ENCODE data around the gene SPTSSB.

Gene SPTSSB

GRCh38 chr3:161310649-161311423 lies 60.5 kb downstream of the SPTSSB start:
- no peak overlapping the region for H3K4me3 Mint-ChIP-seq
- peaks cover 6% of the 10 kb centered on the region for H3K27me3 Mint-ChIP-seq
- ATAC-seq (ENCODE audit: low read depth) (peak; percentile 52), DNase-seq (ENCODE audit: low spot score in 2 of 2) (no peak)
- peaks cover 7% of the 10 kb centered on the region for H3K9me3 Mint-ChIP-seq
- H3K4me1 Mint-ChIP-seq: peaks cover 12% of the 10 kb centered on the region
- H3K36me3 Mint-ChIP-seq: peaks cover 2% of the 10 kb centered on the region
- H3K27ac Mint-ChIP-seq: peak overlapping the region; percentile 21

GRCh38 chr3:161305095-161305991 lies 66.0 kb downstream of the SPTSSB start:
- Mint-ChIP-seq H3K9me3 (peaks cover 6% of the 10 kb centered on the region), H3K27ac (no peak overlapping the region), H3K27me3 (no peaks in the 10 kb centered on the region), H3K4me1 (peaks cover 2% of the 10 kb centered on the region), H3K36me3 (peaks cover 2% of the 10 kb centered on the region), H3K4me3 (no peak overlapping the region)
- ATAC-seq (ENCODE audit: low read depth): no peak
- DNase-seq (ENCODE audit: low spot score in 2 of 2): no peak

DNA sequence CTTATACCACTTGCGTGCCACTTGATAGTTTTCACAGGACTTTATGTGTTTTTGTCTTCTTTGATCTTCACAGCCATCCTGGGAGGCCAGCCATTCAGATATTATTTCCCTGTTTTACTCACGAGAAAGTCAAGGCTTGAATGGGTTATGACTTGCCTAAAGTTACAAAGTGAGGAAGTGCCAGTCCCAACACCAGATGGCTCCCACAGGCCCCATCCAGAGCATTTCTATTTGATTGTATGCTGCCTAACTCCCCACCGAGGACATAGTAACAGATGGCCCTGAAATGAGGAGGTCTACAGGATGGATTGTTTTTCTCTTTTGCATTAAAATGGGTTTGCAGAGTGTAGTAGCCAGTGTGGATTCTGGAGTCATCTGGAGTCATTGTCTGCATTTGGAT lies 74.5 kb downstream of the SPTSSB start:
- Mint-ChIP-seq H3K27me3 (no peaks in the 10 kb centered on the region), H3K4me3 (no peak overlapping the region), H3K27ac (no peak overlapping the region), H3K36me3 (peaks cover 8% of the 10 kb centered on the region), H3K4me1 (no peaks in the 10 kb centered on the region), H3K9me3 (peaks cover 9% of the 10 kb centered on the region)
- DNase-seq (ENCODE audit: low spot score in 2 of 2): no peak
- no peak for ATAC-seq (ENCODE audit: low read depth)

- Mint-ChIP-seq H3K27ac (no peak overlapping the region), H3K4me1 (no peaks in the 10 kb centered on the region), H3K27me3 (peaks cover 1% of the 10 kb centered on the region), H3K9me3 (peaks cover 9% of the 10 kb centered on the region), H3K36me3 (peaks cover 8% of the 10 kb centered on the region), H3K4me3 (no peak overlapping the region)
- ATAC-seq (ENCODE audit: low read depth) (no peak), DNase-seq (ENCODE audit: low spot score in 2 of 2) (no peak)
Measured at GRCh38 chr3:161295325-161295724, 76.0 kb downstream of the SPTSSB start.

Data from memory B cell (primary cell).